Measurements from ENCODE around the gene MAPKAP1. TPM values are rescaled to one million over a fixed set of nuclear protein-coding genes. Genes with fewer than 3 reads are reported as not detected.
"Not testable (repeated sequence)": the region's sequence is repeated elsewhere in the genome, so short reads cannot be mapped to it uniquely, and the experiment has no call there.

MAPKAP1 gene
- total RNA-seq, 4 donors from 2014 or later = 76.5 to 141 (median 87.5) TPM

- Histone ChIP-seq H3K27ac (no peak overlapping the region), H3K36me3 (peaks cover 0 to 14% of the 10 kb centered on the region in 2 donors), H3K4me3 (no peak overlapping the region), H3K4me1 (no peaks in the 10 kb centered on the region), H3K9me3 (no peaks in the 10 kb centered on the region), H3K27me3 (no peaks in the 10 kb centered on the region)
- no peak for ATAC-seq
- TF ChIP-seq POLR2A (IDR thresholded peaks at IDR 0.05) = no peak
- no peak for TF ChIP-seq CTCF (IDR thresholded peaks at IDR 0.05)
- no peak for TF ChIP-seq POLR2AphosphoS5 (IDR thresholded peaks at IDR 0.05)
- TF ChIP-seq EP300 (IDR thresholded peaks at IDR 0.05) = no peak
- 92 to 93% methylated on average over 6 to 10 of the region's 12 CpGs for WGBS, 2 donors (ENCODE audit: low coverage in 1 of 2)
Measured at GRCh38 chr9:125579030-125579932, 127.7 kb downstream of the MAPKAP1 start.

GRCh38 chr9:125574126-125574877 lies 132.7 kb downstream of the MAPKAP1 start:
- Histone ChIP-seq H3K27me3 (no peaks in the 10 kb centered on the region), H3K9me3 (no peaks in the 10 kb centered on the region), H3K27ac (no peak overlapping the region), H3K4me3 (no peak overlapping the region), H3K4me1 (peaks cover 0 to under 1% (median 0%) of the 10 kb centered on the region in 3 donors), H3K36me3 (no peaks in the 10 kb centered on the region)
- 77 to 93% methylated on average over 2 of the region's 2 CpGs for WGBS, 2 donors (ENCODE audit: low coverage in 1 of 2)
- no peak for TF ChIP-seq EP300 (IDR thresholded peaks at IDR 0.05)
- TF ChIP-seq POLR2AphosphoS5 (IDR thresholded peaks at IDR 0.05) = no peak
- no peak for TF ChIP-seq CTCF (IDR thresholded peaks at IDR 0.05)
- TF ChIP-seq POLR2A (IDR thresholded peaks at IDR 0.05) = no peak
- no peak for ATAC-seq

GRCh38 chr9:125572461-125572860 lies 134.5 kb downstream of the MAPKAP1 start:
- WGBS, 2 donors (ENCODE audit: low coverage in 1 of 2) = 82 to 100% methylated on average over 1 of the region's 1 CpG
- not testable (repeated sequence) for ATAC-seq, H3K4me3 ChIP-seq, H3K9me3 ChIP-seq, H3K27me3 ChIP-seq, H3K27ac ChIP-seq, H3K36me3 ChIP-seq
- H3K4me1 ChIP-seq = peaks cover 5 to 15% (median 8%) of the 10 kb centered on the region in 3 donors

GRCh38 chr9:125571824-125572223 lies 135.2 kb downstream of the MAPKAP1 start:
- H3K4me3 ChIP-seq = not testable (repeated sequence)
- WGBS, 2 donors (ENCODE audit: low coverage in 1 of 2) = 100% methylated on average over 3 of the region's 3 CpGs
- peaks cover 5 to 15% (median 8%) of the 10 kb centered on the region in 3 donors for H3K4me1 ChIP-seq

GRCh38 chr9:125570246-125570645 lies 136.8 kb downstream of the MAPKAP1 start:
- Histone ChIP-seq H3K4me3 (no peak overlapping the region), H3K27ac (no peak overlapping the region), H3K27me3 (no peaks in the 10 kb centered on the region), H3K36me3 (no peaks in the 10 kb centered on the region), H3K4me1 (peaks cover 5 to 15% (median 8%) of the 10 kb centered on the region in 3 donors), H3K9me3 (no peaks in the 10 kb centered on the region)
- 92 to 100% methylated on average over 2 of the region's 2 CpGs for WGBS, 2 donors (ENCODE audit: low coverage in 1 of 2)
- no peak for ATAC-seq
- TF ChIP-seq POLR2AphosphoS5 (IDR thresholded peaks at IDR 0.05) (no peak), POLR2A (IDR thresholded peaks at IDR 0.05) (no peak), CTCF (IDR thresholded peaks at IDR 0.05) (no peak), EP300 (IDR thresholded peaks at IDR 0.05) (no peak)

More at GRCh38 chr9:125571824-125572223, 135.2 kb downstream of the MAPKAP1 start:
- H3K27me3 ChIP-seq, ATAC-seq, H3K9me3 ChIP-seq, H3K27ac ChIP-seq, H3K36me3 ChIP-seq: not testable (repeated sequence)

Measured in gastroesophageal sphincter (tissue), 4 donors.